GM04503 (cell line): ENCODE data around the gene SIAH2.
"Not testable (repeated sequence)": the region's sequence is repeated elsewhere in the genome, so short reads cannot be mapped to it uniquely, and the experiment has no call there.

Experiments
- DNase-seq: peaks from one replicate; pipeline ENCODE4 v3.0.0-alpha.2; 2012; ENCODE audit warnings: low read depth

Gene SIAH2

GRCh38 chr3:150763122-150763840 lies at the start of gene SIAH2:
Gene SIAH2 (minus strand): TSS chr3:150763169. CDS start chr3:150762849, 320 bp downstream.
- peak; percentile 78 for DNase-seq

DNA sequence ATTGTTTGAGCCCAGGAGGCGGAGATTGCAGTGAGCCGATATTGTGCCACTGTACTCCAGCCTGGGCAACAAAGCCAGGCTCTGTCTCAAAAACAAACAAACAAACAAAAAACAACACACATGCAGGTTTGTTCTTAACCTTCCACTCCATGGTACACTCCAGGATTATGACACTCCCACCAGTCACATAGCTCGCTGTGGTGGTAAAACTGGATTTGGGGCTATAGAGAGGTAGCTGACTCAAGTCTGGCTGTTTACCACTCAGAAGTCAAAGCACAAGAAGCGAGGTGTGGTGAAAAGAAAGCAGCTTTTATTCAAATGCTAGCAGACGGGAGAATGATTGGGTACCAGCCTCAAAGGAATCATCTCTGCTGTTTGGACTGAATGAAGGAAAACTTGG lies 49.0 kb upstream of the SIAH2 start:
- DNase-seq: no peak

DNA sequence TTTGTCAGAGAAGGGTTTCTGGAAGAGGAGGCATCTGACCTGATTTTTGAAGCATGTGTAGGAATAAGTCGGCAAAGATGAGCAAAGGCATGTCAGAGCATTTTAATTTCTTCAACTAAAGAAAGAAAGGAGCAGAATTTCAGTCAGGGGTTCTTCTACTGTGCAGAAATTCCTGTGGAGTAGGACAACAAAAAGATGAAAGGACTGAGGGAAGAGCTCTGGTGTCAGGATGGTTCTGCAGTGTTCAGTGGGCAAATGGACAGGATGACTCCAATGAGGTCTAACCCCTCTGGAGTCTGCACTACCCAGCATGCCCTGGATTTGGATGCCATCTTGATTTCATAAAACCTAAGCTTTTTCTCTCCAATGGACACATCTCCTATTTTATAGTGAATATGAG lies 47.7 kb upstream of the SIAH2 start:
- DNase-seq: no peak

DNA sequence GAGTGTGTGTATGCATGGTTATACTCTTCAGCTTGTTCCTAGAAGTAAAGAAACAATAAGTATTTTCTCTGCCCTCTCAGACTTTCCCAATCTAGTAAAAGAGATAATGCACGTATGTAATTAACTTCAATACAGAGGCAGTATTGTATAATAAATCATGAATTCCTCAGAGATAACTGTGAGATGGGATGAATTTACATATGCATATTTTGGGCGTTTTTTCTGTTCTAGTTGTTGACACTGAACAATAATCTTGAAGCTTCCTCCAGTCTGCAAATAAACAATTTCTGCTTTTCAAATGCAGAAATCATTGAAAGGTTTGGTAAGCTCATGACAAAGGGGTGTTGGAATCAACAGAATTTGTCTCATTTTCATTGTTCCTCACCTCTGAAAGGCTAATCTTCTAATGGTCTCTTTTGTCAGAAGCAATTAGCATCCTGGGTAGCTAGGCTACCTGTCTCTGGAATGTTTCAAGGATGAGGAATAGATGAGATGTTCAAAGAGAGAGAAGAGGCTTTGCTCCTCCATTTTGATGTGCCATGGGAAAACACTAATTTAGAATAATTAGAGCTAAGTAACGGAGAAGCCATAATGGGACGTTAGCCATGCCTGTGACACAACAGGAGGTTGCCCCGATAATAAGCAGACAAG lies 43.3 kb upstream of the SIAH2 start:
- no peak for DNase-seq

DNA sequence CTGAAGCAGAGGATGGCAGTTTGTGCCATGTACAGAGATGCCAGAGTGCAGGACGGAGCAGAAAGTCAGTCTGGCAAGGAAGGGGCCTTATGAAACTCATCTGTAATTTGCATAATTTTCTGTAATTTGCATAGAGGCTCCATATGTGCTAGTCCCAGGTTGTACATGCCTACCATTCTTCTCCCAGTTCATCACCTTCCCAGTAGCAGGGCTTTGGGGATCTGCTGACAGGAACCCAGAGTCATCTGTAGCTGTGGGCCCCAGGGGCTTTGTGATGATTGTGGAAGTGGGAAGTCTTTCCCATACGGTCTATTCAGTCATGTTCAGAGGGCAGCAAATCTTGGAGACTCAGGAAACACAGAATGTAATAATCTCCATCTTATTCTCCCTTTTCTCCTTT lies 42.4 kb upstream of the SIAH2 start:
- no peak for DNase-seq

GRCh38 chr3:150803440-150803985 lies 40.5 kb upstream of the SIAH2 start:
- DNase-seq: no peak

- no peak for DNase-seq
Measured at GRCh38 chr3:150800722-150801121, 37.8 kb upstream of the SIAH2 start.

- no peak for DNase-seq
Measured at GRCh38 chr3:150798122-150798618, 35.2 kb upstream of the SIAH2 start.

DNA sequence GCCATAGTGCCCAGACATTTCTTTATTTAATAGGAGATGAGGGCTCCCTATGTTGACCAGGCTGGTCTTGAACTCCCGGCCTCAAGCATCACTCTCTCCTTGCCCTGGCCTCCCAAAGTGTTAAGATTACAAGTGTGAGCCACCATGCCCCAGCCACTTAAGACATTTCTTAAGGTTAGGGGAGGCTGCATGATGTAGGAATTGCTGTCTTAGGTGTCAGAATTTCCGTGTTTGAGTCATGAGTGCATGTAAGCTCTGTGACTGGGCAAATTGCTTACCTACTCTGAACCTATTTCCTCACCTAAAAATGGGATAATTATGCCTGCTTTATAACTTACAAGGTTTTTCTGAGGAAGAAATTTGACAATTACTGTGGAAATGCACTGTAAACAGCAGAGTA lies 34.2 kb upstream of the SIAH2 start:
- no peak for DNase-seq

GRCh38 chr3:150796527-150796926 lies 33.6 kb upstream of the SIAH2 start:
- not testable (repeated sequence) for DNase-seq

DNA sequence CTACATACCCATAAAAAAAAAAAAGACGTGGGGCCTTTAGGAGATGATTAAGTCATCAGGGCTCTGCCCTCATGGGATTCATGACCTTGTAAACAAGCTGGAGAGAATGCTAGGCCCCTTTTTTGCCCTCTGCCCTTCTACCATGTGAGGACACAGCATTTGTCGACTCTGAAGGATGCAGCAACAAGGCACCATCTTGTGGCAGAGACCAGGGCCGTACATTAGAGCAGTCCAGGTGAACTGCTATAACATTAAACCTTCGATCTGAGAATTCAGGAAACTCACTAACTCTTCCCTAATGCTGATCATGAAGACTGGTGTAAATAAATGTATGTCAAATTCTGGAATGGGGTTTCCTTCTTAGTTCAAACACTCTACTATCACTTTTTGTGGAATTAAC lies 30.7 kb upstream of the SIAH2 start:
- no peak for DNase-seq

DNA sequence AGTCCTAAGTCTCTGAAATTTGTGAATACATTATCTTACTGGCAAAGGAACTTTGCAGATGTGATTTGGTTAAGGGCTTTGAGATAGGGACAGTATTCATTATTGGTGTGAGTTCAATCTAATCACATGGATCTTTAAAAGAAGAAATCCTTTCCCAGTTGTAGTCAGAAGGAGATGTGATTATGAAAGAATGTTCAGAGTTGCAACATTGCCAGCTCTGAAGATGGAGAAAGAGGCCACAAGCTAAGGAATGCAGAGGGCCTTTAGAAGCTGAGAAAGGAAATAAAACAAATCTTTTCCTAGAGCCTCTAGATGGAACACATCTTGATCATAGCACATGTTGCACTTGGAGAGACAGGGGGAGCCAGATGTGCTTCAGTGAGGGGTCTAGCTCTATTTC lies 27.7 kb upstream of the SIAH2 start:
- no peak for DNase-seq

GRCh38 chr3:150789451-150789850 lies 26.5 kb upstream of the SIAH2 start:
- DNase-seq: no peak

DNA sequence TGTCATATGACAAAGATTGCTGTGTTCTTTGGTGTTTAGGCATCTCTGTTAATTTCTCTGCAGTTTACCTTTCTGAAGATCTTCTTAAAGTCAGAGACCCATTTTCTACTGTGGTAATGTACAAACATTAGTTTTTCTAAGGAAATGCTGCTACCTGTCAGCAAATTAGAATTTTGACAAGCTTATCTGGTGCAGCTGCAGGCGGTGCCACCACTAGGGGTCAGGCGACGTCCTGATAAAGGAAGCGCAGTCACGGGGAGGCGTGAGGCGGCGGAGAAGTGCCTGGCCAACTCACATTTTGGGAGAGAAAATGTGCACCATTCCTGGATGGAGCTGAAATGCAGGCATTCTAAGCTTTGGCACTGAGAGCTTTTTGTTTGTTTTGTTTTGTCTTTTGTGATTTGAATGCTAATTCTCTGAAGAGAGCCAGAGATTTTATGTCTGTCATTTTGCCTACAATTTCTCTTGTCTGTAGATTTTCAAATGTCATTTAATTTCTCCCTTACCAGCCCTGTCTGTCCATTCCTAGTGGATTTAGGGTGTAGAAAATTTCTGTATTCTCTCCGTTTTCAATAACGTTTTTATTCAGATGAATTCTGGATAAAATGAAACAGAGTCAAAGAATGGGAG lies 24.9 kb upstream of the SIAH2 start:
- no peak for DNase-seq

DNA sequence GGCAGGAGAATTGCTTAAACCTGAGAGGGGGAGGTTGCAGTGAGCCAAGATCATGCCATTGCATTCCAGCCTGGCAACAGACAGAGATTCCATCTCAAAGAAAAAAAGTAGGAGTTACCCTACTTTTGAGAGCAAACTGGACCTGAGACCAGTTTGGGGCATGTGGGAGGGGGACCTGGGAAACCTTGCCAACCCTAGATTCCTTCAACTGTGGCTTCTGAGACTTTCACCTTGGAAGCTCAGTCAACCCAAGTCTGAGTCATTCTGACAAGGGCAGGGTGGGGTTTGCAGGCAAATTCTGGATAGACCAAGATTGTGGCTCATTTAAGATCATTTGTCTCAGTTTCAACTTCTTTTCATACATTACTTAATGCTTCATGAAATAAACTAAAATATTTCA lies 23.8 kb upstream of the SIAH2 start:
- no peak for DNase-seq

- no peak for DNase-seq
Measured at GRCh38 chr3:150784747-150785125, 21.8 kb upstream of the SIAH2 start.

DNA sequence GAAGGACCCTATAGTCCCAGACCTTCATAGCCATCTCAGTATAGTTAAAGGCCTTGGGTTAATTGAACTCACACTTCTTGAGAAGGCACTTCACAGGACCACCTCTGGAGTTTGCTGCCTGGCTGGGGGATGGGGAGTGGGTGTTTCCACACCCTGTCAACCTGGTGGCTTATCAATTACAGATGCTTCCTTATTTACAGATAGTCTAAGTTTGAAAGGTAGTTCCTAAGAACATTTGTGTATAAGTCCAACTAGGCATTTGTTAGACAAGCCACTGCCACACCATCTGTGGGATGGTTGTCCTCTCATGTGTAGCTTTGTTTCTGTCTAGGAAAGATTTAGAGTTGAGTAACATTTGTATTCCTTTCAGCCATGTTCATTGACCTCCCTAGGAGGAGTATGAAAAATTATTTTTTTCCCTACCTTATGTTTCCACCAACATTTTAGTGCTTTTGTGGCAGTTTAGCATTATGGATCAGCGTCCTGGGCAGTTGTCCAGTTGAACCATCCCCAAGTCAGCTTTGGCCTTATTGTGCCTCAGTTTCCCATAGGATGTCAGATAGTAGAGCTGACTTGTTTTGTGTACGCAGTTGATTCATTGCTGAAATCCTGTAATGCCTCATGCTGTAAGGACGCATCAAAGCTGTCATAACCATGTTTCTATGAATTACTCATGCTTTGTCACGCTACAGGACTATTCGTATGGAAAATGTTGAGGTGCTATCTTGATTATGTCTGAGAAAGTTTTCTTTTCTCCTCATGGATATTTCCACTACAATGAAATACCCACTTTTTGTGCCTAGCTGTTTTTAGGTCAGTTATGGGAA lies 21.2 kb upstream of the SIAH2 start:
- no peak for DNase-seq

DNA sequence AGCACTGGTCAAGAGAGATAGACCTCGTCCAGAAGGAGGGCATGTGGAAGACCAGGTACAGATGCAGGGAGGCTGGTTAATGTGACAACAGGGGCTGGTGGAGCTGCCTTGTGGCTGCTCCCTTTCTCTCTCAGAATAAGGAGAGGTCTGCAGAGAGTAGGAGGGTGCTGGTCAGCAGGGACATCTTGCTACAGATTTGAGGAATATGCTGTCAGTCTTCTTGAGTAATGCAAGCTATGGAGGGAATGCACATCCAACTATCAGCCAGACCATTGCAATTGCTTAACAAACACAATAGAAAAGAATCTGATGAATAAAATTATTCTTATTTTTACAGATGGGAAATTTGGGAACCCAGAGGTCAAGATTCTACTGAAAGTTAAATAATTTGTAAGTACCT lies 20.3 kb upstream of the SIAH2 start:
- no peak for DNase-seq

DNA sequence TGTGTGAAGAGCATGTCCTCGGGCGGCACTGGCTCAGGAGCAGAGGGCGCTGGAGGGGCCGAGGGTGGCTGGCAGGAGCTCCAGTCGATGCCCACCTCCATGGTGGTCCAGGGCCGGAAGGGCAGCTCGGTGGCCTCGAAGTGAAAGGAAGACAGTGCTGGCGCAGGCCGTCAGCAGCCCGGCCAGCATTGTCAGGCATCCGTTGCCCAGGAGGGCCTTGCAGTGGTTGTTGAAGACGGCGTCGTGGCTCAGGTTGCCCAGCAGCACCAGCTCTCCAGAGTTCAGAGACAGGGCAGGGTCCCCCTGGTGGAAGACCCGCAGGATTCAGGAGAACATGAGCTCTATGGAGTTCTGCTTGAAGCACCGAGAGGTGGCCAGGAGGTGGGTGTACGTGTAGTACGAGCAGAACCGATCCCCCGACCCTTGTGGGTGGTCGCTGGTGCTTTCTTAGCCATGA lies 16.5 kb upstream of the SIAH2 start:
- no peak for DNase-seq

DNA sequence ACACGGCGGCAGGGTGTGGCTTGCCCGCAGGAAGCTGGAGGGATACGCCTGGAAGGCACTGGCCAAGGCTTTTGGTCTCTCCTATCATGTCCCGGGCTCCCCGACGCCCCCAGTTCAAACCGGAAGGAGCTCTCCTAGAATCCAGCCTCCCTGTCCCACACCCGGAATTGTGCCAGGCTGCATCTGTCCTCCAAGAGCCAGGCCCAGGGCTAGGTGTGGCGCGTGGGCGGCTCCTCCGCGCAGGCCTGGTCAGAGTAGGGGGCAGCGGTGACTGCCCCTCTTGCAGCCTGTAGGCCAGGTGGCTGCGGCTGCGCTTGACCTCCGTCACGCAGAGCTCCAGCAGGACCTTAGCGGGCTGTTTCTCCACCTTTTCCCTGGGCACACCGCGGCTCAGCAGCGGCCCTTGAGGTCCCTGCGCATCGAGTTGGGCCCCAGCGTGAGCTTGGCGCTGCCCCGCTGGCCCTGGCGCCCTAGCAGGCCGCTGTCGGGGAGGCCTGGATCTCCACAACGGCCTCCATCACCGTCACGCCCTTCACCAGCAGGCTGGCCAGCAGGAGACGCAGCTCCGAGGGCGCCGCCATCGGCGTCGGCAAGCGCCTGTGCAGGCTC lies 15.9 kb upstream of the SIAH2 start:
- DNase-seq: no peak

GRCh38 chr3:150775001-150775599 lies 12.1 kb upstream of the SIAH2 start:
- peak; percentile 47 for DNase-seq
